PC-3 (cell line): ENCODE data around the gene AP1S1. TPM values are rescaled to one million over a fixed set of nuclear protein-coding genes. Genes with fewer than 3 reads are reported as not detected.

ENCODE experiments used
- ATAC-seq: fragments of 200-7000 bp; cut with Tn5 transposase; 2 replicates; pipeline ENCODE4 v1.9.1; 2020; ENCODE audit warnings: mild to moderate bottlenecking, moderate library complexity
- BruUV-seq: library from RNA; stranded (reverse); fragments of 400-500 nt; replicated peaks from 2 replicates; lab custom pipeline; 2021; lab: Mats Ljungman, UMichigan
- CTCF ChIA-PET: fragments of 300-600 bp; sonication (Branson Sonifier 250); formaldehyde crosslinking; loops from one replicate; lab custom pipeline; 2022; ENCODE audit warnings: antibody characterized with exemption; lab: Charles Lee
- POLR2A ChIA-PET: fragments of 300-600 bp; sonication (Branson Sonifier 250); formaldehyde crosslinking; loops from one replicate; lab custom pipeline; 2022; ENCODE audit warnings: antibody characterized with exemption; ENCODE audit not compliant: unreplicated experiment; lab: Charles Lee
- DNase-seq: peaks from one replicate; pipeline ENCODE4 v3.0.0-alpha.2; 2015
- H2AFZ ChIP-seq: fragments of 300-600 bp; sonication (generic); 2 replicates; pipeline ENCODE4 v1.6.0; 2016; ENCODE audit warnings: antibody characterized with exemption, low read length
- H3F3A ChIP-seq: fragments of 300-600 bp; sonication (generic); one replicate; pipeline ENCODE4 v1.6.0; 2017; ENCODE audit warnings: antibody characterized with exemption, low read length, control low read depth, mild to moderate bottlenecking; ENCODE audit not compliant: unreplicated experiment
- H3K27ac ChIP-seq: fragments of 300-600 bp; sonication (generic); 2 replicates; pipeline ENCODE4 v1.5.1; 2016; ENCODE audit warnings: mild to moderate bottlenecking, low read length
- H3K27me3 ChIP-seq: fragments of 300-600 bp; sonication (generic); 2 replicates; pipeline ENCODE4 v1.6.1; 2016; ENCODE audit warnings: low read length, mixed read lengths
- H3K36me3 ChIP-seq: fragments of 300-600 bp; sonication (generic); 2 replicates; pipeline ENCODE4 v1.6.1; 2016; ENCODE audit warnings: low read depth, mixed run types, low read length, mixed read lengths
- H3K4me1 ChIP-seq: fragments of 300-600 bp; sonication (generic); 2 replicates; pipeline ENCODE4 v1.5.1; 2016; ENCODE audit warnings: low read length; ENCODE audit not compliant: insufficient read depth
- H3K4me2 ChIP-seq: fragments of 300-600 bp; sonication (generic); 2 replicates; pipeline ENCODE4 v1.6.0; 2016; ENCODE audit warnings: low read length
- H3K4me3 ChIP-seq: fragments of 300-600 bp; sonication (generic); 2 replicates; pipeline ENCODE4 v1.5.1; 2016; ENCODE audit warnings: mild to moderate bottlenecking, low read length, mixed read lengths
- H3K79me2 ChIP-seq: fragments of 300-600 bp; sonication (generic); 2 replicates; pipeline ENCODE4 v1.6.1; 2017; ENCODE audit warnings: low read length, mixed read lengths
- H3K9ac ChIP-seq: fragments of 300-600 bp; sonication (generic); 2 replicates; pipeline ENCODE4 v1.6.0; 2016; ENCODE audit warnings: mild to moderate bottlenecking, low read length
- H3K9me2 ChIP-seq: fragments of 300-600 bp; sonication (generic); replicated peaks from 2 replicates; pipeline ENCODE4 v1.6.1; 2016; ENCODE audit warnings: mixed run types, low read length, mixed read lengths
- H3K9me3 ChIP-seq: fragments of 300-600 bp; sonication (generic); 2 replicates; pipeline ENCODE4 v1.6.1; 2016; ENCODE audit warnings: low read length, mixed read lengths
- H4K20me1 ChIP-seq: fragments of 300-600 bp; sonication (generic); 2 replicates; pipeline ENCODE4 v1.6.1; 2016; ENCODE audit warnings: low read length, mixed read lengths
- EZH2 ChIP-seq: fragments of 300-600 bp; sonication (generic); IDR thresholded peaks from one replicate; pipeline ENCODE4 v1.6.1; 2017; ENCODE audit warnings: antibody characterized with exemption, mild to moderate bottlenecking, low read length; ENCODE audit not compliant: unreplicated experiment
- EZH2phosphoT487 ChIP-seq: fragments of 300-600 bp; sonication (generic); IDR thresholded peaks from 2 replicates; pipeline ENCODE4 v1.6.1; 2018; ENCODE audit warnings: mild to moderate bottlenecking, antibody characterized with exemption, low read length, borderline replicate concordance
- intact Hi-C: fragments of 100-400 bp; cut with micrococcal nuclease; formaldehyde crosslinking; loops from 2 replicates; pipeline ENCODE4 v1.9.0; 2023
- total RNA-seq: library from RNA; depleted of rRNA; stranded (reverse); fragments of >200 nt; gene quantifications from 2 replicates; pipeline ENCODE4 v1.2.3, GENCODE V29; 2014
- TF ChIP-seq, protein P1 (sequence below): fragments of 300-600 bp; sonication (generic); conservative IDR thresholded peaks from 2 replicates; pipeline ENCODE4 v1.5.1; 2017; ENCODE audit warnings: antibody characterized with exemption, low read depth, mild to moderate bottlenecking, low read length

AP1S1 gene
- total RNA-seq, 1 experiment from 2014 or later, result 190 TPM

DNA sequence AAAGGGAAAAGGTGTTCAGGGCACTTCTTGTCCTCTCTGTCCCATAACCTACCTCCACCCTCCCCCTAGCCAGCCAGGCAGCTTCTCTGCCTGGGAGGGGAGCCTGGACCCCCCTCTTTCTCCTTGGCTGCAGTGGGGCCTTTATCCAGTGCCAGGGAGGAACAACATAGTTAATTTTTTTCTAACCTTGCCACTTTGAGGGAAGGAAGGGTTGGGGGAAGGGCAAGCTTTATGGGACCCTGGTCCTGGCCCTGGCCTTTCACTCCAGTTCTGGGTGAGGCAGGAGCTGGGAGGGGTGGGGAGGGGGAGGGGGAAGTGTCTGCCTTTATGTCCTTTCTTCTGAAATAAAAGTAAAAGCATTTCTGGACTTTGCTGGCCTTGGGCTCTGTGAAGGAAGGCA lies 6.6 kb downstream of the AP1S1 start:
- Histone ChIP-seq H3K4me3 (no peak overlapping the region), H3K36me3 (peaks cover 9% of the 10 kb centered on the region; the same call in 1 of the 2 replicates), H2AFZ (no peak overlapping the region), H3K9me2 (no peaks in the 10 kb centered on the region), H3K9ac (no peak overlapping the region), H3K9me3 (no peaks in the 10 kb centered on the region), H3K27ac (peak overlapping the region; percentile 90), H3K27me3 (peaks cover 13% of the 10 kb centered on the region), H3K4me2 (no peak overlapping the region), H3K79me2 (peaks cover 8% of the 10 kb centered on the region), H4K20me1 (no peaks in the 10 kb centered on the region), H3F3A (no peaks in the 10 kb centered on the region), H3K4me1 (peaks cover 65% of the 10 kb centered on the region)
- ATAC-seq, result no peak
- CTCF ChIA-PET, result interaction anchor here (1.2 kb wide), 1 partner anchor 17 kb away, joined by 5 read pairs; no protein-coding TSS in a partner anchor
- POLR2A ChIA-PET, result interaction anchor here (0.7 kb wide), 1 partner anchor 56 kb away, joined by 6 read pairs; the partner anchor contains the start of gene PLOD3
- TSS peak; percentile 19 for BruUV-seq
- DNase-seq, result no peak
- TF ChIP-seq, protein P1, sequence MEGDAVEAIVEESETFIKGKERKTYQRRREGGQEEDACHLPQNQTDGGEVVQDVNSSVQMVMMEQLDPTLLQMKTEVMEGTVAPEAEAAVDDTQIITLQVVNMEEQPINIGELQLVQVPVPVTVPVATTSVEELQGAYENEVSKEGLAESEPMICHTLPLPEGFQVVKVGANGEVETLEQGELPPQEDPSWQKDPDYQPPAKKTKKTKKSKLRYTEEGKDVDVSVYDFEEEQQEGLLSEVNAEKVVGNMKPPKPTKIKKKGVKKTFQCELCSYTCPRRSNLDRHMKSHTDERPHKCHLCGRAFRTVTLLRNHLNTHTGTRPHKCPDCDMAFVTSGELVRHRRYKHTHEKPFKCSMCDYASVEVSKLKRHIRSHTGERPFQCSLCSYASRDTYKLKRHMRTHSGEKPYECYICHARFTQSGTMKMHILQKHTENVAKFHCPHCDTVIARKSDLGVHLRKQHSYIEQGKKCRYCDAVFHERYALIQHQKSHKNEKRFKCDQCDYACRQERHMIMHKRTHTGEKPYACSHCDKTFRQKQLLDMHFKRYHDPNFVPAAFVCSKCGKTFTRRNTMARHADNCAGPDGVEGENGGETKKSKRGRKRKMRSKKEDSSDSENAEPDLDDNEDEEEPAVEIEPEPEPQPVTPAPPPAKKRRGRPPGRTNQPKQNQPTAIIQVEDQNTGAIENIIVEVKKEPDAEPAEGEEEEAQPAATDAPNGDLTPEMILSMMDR, result no peak
- TF ChIP-seq EZH2, result no peak
- no peak for TF ChIP-seq EZH2phosphoT487
- intact Hi-C loops, result no loop called here

DNA sequence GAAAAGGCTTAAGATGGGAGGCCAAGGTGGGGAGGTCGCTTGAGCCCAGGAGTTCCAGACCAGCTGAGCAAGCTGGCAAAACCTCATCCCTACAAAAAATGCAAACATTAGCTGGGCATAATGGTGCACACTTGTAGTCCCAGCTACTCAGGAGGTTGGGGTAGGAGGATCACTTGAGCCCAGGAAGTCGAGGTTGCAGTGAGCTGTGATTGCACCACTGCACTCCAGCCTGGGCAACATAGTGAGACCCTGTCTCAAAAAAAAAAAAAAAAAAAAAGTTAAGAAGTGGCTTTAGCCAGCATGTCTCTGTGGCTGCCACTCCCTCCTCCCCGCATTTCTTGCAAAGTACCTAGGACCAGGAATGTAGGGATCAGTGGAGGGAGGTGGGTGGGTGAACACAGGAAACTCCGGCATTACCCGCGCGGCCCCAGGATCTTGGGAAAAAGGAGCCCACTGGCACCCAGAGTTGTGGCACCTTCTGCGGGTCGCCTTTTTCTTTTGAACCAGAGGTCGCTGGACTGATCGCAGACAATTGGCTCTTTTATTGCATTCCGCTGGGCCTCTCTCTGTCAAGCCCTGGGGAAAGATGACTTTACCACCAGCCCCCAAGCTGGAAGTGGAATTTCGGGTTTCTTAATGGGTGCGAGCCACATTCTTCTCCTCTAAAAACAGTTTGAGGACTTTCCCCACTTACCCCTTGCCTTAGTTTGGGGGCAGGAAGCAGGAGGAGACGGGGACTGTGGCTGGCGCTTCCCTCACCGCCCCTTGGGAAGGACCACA lies 7.6 kb downstream of the AP1S1 start:
- H3K9me3 ChIP-seq, result no peaks in the 10 kb centered on the region
- no peak overlapping the region for H2AFZ ChIP-seq
- peaks cover 9% of the 10 kb centered on the region; the same call in 1 of the 2 replicates for H3K36me3 ChIP-seq
- H3K27me3 ChIP-seq, result peaks cover 17% of the 10 kb centered on the region
- ATAC-seq, result no peak
- H4K20me1 ChIP-seq, result no peaks in the 10 kb centered on the region
- DNase-seq, result peak; percentile 42
- H3K4me3 ChIP-seq, result peak overlapping the region; percentile 53; the same call in 1 of the 2 replicates
- H3K79me2 ChIP-seq, result no peaks in the 10 kb centered on the region
- ChIA-PET POLR2A (interaction anchor here (0.7 kb wide), 1 partner anchor 219 kb away, joined by 17 read pairs; no protein-coding TSS in a partner anchor), CTCF (interaction anchor here (1.2 kb wide), 1 partner anchor 18 kb away, joined by 5 read pairs; no protein-coding TSS in a partner anchor)
- H3K4me1 ChIP-seq, result peaks cover 58% of the 10 kb centered on the region
- no peaks in the 10 kb centered on the region for H3F3A ChIP-seq
- no peaks in the 10 kb centered on the region for H3K9me2 ChIP-seq
- intact Hi-C loops, result no loop called here
- TF ChIP-seq, protein P1, result no peak
- no peak for TF ChIP-seq EZH2
- no peak for TF ChIP-seq EZH2phosphoT487
- 0 out of 2 replicates have a peak overlapping the region, but pooled peaks have one; percentile 37 for H3K9ac ChIP-seq
- H3K27ac ChIP-seq, result peak overlapping the region; percentile 58
- BruUV-seq, result no TSS peak
- H3K4me2 ChIP-seq, result peak overlapping the region; percentile 74
